KG1 (cell line): Measurements from ENCODE around the gene HDAC11.
"Not testable (repeated sequence)": the region's sequence is repeated elsewhere in the genome, so short reads cannot be mapped to it uniquely, and the experiment has no call there.

ENCODE experiments used
- DNase-seq: peaks from one replicate; lab custom pipeline; 2025; lab: John Stamatoyannopoulos, UW

The HDAC11 gene

GRCh38 chr3:13493867-13494441, 13.8 kb downstream of the HDAC11 start:
- DNase-seq = no peak

DNA sequence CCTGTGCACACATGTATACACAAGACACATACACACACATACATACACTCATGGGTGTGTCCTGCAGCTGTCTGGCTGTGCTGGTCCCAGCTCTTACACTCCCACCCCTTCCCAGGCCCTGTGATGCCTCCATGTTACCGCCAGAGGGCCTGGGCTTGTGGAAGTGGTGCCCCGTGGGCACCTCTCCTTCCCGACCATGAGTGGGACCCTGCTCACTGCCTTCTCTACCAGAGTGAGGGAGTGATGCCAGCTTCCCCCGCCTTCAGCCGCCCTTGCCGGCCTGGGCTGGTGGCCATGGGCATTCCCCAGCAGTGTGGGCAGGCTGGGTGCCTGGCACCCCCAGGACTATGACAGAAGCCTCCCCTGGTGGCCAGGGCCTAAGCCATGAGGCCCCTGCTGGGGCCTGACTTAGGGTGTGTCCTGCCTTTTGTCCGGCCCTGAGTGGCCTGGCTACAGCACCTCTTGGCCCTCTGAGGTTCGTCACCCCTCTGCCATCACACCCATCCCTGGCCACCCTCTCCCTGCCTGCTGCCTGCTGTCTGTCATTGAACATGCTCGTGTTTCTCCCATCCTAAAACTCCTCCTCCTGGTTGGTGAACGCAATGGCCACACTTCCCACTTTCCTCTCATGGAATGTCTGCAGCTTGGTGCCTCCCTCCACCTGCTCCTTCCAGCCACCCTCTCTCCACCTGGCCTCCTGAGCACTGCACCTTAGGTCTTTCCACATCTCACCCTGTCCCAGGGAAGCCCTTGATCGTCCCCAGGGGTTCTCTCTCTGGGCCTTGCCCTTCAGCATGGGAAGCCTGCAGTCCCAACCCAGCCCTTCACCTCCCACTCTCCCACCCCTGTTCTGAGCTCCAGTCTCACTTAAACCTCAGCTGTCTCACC, 14.6 kb downstream of the HDAC11 start:
- DNase-seq = no peak

DNA sequence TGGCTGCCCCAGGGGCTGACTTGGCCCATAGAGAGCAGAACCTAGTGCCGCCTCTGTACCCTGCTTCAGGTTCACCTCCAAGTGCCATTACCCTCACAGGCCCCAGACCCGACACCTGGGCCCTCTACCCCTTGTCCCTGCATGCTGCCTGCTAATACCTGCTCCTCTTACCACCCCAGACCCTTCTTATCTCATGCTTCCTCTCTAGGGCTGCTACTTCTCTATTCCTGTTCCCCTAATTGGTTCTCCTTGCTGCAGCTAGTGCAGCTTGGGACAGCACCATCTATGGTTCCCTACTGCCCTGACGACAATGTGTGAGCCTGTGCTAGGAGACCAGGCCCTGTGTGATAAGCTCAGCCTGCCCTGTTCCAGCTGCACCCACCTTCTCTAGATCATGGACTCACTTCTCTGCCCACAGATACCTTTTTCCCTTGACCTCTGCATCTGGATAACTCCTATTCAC, 15.3 kb downstream of the HDAC11 start:
- DNase-seq = no peak

GRCh38 chr3:13495921-13496723, 16.0 kb downstream of the HDAC11 start:
- DNase-seq = peak; percentile 21

GRCh38 chr3:13496879-13497278, 16.8 kb downstream of the HDAC11 start:
- DNase-seq = no peak

DNA sequence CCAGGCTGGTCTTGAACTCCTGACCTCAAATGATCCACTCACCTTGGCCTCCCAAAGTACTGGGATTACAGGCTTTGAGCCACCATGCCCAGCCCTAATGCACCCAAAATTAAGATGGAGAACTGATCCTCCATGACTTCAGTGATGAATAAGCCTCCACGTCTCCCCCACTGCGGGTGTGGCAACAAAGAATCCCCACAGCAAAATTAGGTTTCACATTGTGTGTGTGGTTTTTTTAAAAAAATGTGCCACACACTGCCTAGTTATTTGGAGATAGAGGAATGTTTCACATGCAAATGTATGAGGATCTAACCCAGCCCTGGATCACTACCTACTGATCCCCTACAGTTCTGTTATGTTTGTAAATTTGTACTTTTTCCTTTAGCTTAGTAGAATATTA, 17.3 kb downstream of the HDAC11 start:
- DNase-seq = no peak

GRCh38 chr3:13498354-13499060, 18.4 kb downstream of the HDAC11 start:
- DNase-seq = no peak

GRCh38 chr3:13499246-13499645, 19.1 kb downstream of the HDAC11 start:
- DNase-seq = not testable (repeated sequence)

- DNase-seq = no peak
Observed at GRCh38 chr3:13500133-13500885, 20.2 kb downstream of the HDAC11 start.

DNA sequence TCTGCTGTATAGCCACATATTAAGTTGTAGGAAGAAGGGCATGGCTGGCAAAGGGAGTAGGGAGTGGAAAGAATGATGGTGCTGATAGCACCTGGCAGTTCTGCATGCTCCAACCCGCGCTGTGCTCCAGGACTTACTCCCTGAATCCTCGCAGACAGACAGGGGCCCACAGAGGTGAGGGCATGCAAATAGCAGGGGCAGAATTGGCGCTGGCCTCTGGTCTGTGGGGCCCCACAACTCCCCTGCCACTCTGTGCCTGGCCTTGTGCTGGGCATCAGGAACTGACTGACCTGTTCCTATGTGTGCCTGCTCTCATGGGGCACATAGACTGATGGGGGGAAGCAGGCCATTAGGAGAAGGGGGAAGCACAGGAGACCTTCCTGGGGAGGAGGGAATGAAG, 20.9 kb downstream of the HDAC11 start:
- DNase-seq = no peak

GRCh38 chr3:13501521-13501920, 21.4 kb downstream of the HDAC11 start:
- no peak for DNase-seq

DNA sequence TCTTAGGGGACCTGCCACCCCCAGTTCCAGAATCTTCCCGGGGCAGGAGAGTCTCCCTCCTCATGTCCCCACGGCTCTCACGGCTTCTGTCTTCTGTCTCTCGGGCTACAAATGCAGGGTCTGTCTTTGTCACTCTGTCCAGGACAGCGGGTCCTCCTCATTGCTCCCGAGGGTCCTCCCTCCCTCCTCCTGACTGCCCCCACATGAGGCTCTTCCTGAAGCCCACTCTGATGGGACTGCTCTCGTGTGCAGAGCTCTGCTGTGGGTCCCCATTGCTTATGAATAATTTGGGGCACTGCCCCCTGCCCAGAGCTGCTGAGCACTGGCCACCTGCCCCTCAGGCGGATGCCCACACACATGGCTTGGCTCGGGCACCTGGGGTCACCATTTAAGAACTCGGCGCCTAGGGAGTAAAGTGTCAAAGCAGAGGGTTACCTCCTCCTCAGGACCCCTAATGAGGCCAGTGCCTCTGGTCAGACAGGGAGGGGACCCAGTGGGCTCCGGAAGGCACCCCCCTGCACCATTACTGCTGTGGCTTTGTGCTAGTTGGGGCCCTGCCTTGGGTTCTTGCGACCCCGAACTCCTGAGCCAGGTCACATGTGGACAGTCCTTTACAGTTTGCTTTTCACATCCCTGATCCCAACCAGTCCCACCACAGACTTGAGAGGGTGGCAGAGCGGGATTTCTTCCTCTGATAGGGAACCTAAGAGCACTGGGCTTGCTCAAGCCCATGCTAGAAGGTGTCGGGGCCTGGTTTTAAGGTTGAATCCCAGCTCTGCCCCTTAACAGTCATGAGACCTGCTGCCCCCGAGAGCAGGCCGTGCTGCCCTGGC, 22.1 kb downstream of the HDAC11 start:
- no peak for DNase-seq

DNA sequence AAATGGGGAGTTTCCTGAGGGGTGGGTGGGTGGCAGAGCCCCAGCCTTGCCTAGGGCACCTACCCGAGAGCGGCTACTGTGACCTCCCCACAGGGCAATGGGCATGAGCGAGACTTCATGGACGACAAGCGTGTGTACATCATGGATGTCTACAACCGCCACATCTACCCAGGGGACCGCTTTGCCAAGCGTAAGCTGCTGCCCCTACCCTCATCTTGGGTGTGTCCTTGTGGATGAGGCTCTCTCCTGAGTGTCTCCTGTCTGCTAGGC, 22.6 kb downstream of the HDAC11 start:
- DNase-seq = no peak

DNA sequence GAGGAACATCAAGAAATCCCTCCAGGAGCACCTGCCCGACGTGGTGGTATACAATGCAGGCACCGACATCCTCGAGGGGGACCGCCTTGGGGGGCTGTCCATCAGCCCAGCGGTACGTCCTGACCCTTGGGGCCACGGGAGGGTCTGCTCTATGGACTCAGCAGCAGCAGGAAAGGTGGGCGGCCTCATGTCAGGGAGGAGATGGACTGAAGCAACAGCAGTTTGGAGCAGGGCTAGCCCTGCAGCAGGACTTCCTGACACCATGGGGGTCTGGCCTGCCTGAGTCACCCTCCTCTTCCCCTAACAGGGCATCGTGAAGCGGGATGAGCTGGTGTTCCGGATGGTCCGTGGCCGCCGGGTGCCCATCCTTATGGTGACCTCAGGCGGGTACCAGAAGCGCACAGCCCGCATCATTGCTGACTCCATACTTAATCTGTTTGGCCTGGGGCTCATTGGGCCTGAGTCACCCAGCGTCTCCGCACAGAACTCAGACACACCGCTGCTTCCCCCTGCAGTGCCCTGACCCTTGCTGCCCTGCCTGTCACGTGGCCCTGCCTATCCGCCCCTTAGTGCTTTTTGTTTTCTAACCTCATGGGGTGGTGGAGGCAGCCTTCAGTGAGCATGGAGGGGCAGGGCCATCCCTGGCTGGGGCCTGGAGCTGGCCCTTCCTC, 24.2 kb downstream of the HDAC11 start:
- no peak for DNase-seq

- no peak for DNase-seq
Observed at GRCh38 chr3:13505147-13506130, 25.3 kb downstream of the HDAC11 start.

GRCh38 chr3:13506239-13506638, 26.1 kb downstream of the HDAC11 start:
- no peak for DNase-seq

- DNase-seq = no peak
Observed at GRCh38 chr3:13506680-13507079, 26.6 kb downstream of the HDAC11 start.

GRCh38 chr3:13507247-13507569, 27.1 kb downstream of the HDAC11 start:
- DNase-seq = no peak
